Keratinocyte (primary cell): ENCODE measurements around the gene NR6A1. TPM values are rescaled to one million over a fixed set of nuclear protein-coding genes. Genes with fewer than 3 reads are reported as not detected.

Experiments
- DNase-seq: peaks from one replicate; pipeline ENCODE4 v3.0.0-alpha.2; 2011; ENCODE audit warnings: low read depth, missing footprints, low spot score
- FAIRE-seq: peaks from 2 replicates; lab custom pipeline; 2011; peaks lifted over from hg19 to GRCh38; lab: Jason Lieb, UNC
- H2AFZ ChIP-seq: 2 replicates; pipeline ENCODE4 v1.6.0; 2012; ENCODE audit warnings: low read length, control low read depth, inconsistent platforms; ENCODE audit not compliant: control insufficient read depth
- H3K27ac ChIP-seq: 2 replicates; pipeline ENCODE4 v1.5.1; 2011; ENCODE audit warnings: low read length; ENCODE audit not compliant: control insufficient read depth, insufficient read depth
- H3K27me3 ChIP-seq: 3 replicates; pipeline ENCODE4 v1.6.0; 2011; ENCODE audit warnings: low read length; ENCODE audit not compliant: control insufficient read depth, insufficient read depth; ENCODE audit errors: extremely low read depth
- H3K36me3 ChIP-seq, 2 experiments: 2 replicates in 1 of 2; 3 replicates in 1 of 2; pipeline ENCODE4 v1.5.1; 2011; ENCODE audit warnings: low read length in 2 of 2, mild to moderate bottlenecking in 1 of 2; ENCODE audit not compliant: control insufficient read depth in 2 of 2, insufficient read depth in 2 of 2; ENCODE audit errors: extremely low read depth in 1 of 2
- H3K4me1 ChIP-seq: 3 replicates; pipeline ENCODE4 v1.5.1; 2011; ENCODE audit warnings: low read length; ENCODE audit not compliant: control insufficient read depth, insufficient read depth; ENCODE audit errors: extremely low read depth
- H3K4me2 ChIP-seq: 3 replicates; pipeline ENCODE4 v1.6.0; 2011; ENCODE audit warnings: low read depth, low read length; ENCODE audit not compliant: control insufficient read depth, insufficient read depth; ENCODE audit errors: extremely low read depth
- H3K4me3 ChIP-seq, 3 experiments: fragments of 200-600 bp in 1 of 3; sonication (generic) in 1 of 3; 2 replicates in 2 of 3; 3 replicates in 1 of 3; pipeline ENCODE4 v1.5.1; 2011 to 2016; ENCODE audit warnings: low read length in 3 of 3, mild to moderate bottlenecking in 3 of 3, control low read depth in 2 of 3, inconsistent platforms in 1 of 3, low read depth in 1 of 3, mixed read lengths in 1 of 3, mixed run types in 1 of 3, moderate library complexity in 1 of 3; ENCODE audit not compliant: control insufficient read depth in 2 of 3, insufficient read depth in 2 of 3; ENCODE audit errors: extremely low read depth in 1 of 3
- H3K79me2 ChIP-seq: 2 replicates; pipeline ENCODE4 v1.6.0; 2012; ENCODE audit warnings: low read length; ENCODE audit not compliant: control insufficient read depth, insufficient read depth
- H3K9ac ChIP-seq: 3 replicates; pipeline ENCODE4 v1.6.0; 2011; ENCODE audit warnings: low read length; ENCODE audit not compliant: control insufficient read depth, insufficient read depth; ENCODE audit errors: extremely low read depth
- H3K9me1 ChIP-seq: 3 replicates; pipeline ENCODE4 v1.6.0; 2011; ENCODE audit warnings: low read length; ENCODE audit not compliant: control insufficient read depth, insufficient read depth; ENCODE audit errors: extremely low read depth
- H3K9me3 ChIP-seq: 2 replicates; pipeline ENCODE4 v1.5.1; 2012; ENCODE audit warnings: low read depth, low read length; ENCODE audit not compliant: control insufficient read depth
- H4K20me1 ChIP-seq: 3 replicates; pipeline ENCODE4 v1.6.0; 2011; ENCODE audit warnings: low read length; ENCODE audit not compliant: control insufficient read depth, insufficient read depth; ENCODE audit errors: extremely low read depth
- CTCF ChIP-seq, 3 experiments: IDR thresholded peaks in 1 of 3; conservative IDR thresholded peaks in 1 of 3; optimal IDR thresholded peaks in 1 of 3; 2 replicates in 2 of 3; 3 replicates in 1 of 3; pipeline versions ENCODE3 to v1.5.1; 2011; ENCODE audit warnings: low read length in 3 of 3, mild to moderate bottlenecking in 3 of 3, moderate library complexity in 2 of 3, control low read depth in 1 of 3, inconsistent platforms in 1 of 3; ENCODE audit not compliant: insufficient read depth in 2 of 3; ENCODE audit errors: extremely low read depth in 1 of 3
- EZH2 ChIP-seq: IDR thresholded peaks from one replicate; pipeline ENCODE4 v1.6.1; 2012; ENCODE audit warnings: inconsistent platforms, mild to moderate bottlenecking, low read length, moderate library complexity
- dilution Hi-C: fragments of 300-500 bp; cut with MboI; formaldehyde crosslinking; loops from one replicate; pipeline ENCODE4 v1.7.0; 2020; ENCODE audit warnings: low sequenced_read_pairs; ENCODE audit not compliant: extremely low pct_ligation_motif_present
- polyA plus RNA-seq, 5 experiments: library from polyadenylated mRNA; depleted of rRNA in 3 of 5; stranded (reverse) in 3 of 5; stranded (forward) in 1 of 5; unstranded in 1 of 5; fragments of >200 nt; gene quantifications; 1 replicate in 1 of 5; 2 replicates in 3 of 5; 3 replicates in 1 of 5; pipeline versions ENCODE4 v1.2.1 to v1.2.3, GENCODE V29; 2011 to 2012; ENCODE audit warnings: missing spikeins in 2 of 5, low read depth in 1 of 5, low replicate concordance in 1 of 5

Gene NR6A1
- polyA plus RNA-seq, 1 donor (not counting 4 experiments of a cell fraction or from before 2014, with no cell fraction given), result 1.8 TPM

- Histone ChIP-seq H3K36me3 (no peaks in the 10 kb centered on the region), H3K9me1 (no peaks in the 10 kb centered on the region), H4K20me1 (no peaks in the 10 kb centered on the region), H3K4me2 (no peak overlapping the region), H3K4me1 (peaks cover 58% of the 10 kb centered on the region), H3K4me3 (no peak overlapping the region), H3K79me2 (no peaks in the 10 kb centered on the region), H3K9ac (no peak overlapping the region), H2AFZ (no peak overlapping the region), H3K27me3 (no peaks in the 10 kb centered on the region), H3K27ac (no peak overlapping the region), H3K9me3 (no peaks in the 10 kb centered on the region)
- TF ChIP-seq CTCF (optimal IDR thresholded peaks at IDR 0.05 in 1 of 3, IDR thresholded peaks at IDR 0.05 in 1 of 3, conservative IDR thresholded peaks at IDR 0.05 in 1 of 3; ENCODE audit: extremely low read depth in 1 of 3, insufficient read depth in 2 of 3, low read length in 3 of 3), result no peak
- TF ChIP-seq EZH2, result no peak
- FAIRE-seq (no peak), DNase-seq (no peak)
- dilution Hi-C loops, result no loop called here
Observed at GRCh38 chr9:124809741-124810500, 38.8 kb upstream of the NR6A1 start.

GRCh38 chr9:124809211-124809610 lies 38.1 kb upstream of the NR6A1 start:
- dilution Hi-C loops, result no loop called here

More at GRCh38 chr9:124809211-124809610, 38.1 kb upstream of the NR6A1 start:
- no peak overlapping the region for H2AFZ ChIP-seq
- no peaks in the 10 kb centered on the region for H4K20me1 ChIP-seq
- no peak overlapping the region for H3K4me2 ChIP-seq
- FAIRE-seq (no peak), DNase-seq (no peak)
- H3K4me1 ChIP-seq, result peaks cover 55% of the 10 kb centered on the region
- H3K4me3 ChIP-seq, result no peak overlapping the region
- no peaks in the 10 kb centered on the region for H3K79me2 ChIP-seq
- no peaks in the 10 kb centered on the region for H3K9me1 ChIP-seq
- H3K27ac ChIP-seq, result no peak overlapping the region
- H3K9ac ChIP-seq, result no peak overlapping the region
- no peaks in the 10 kb centered on the region for H3K27me3 ChIP-seq
- no peaks in the 10 kb centered on the region for H3K9me3 ChIP-seq
- no peak for TF ChIP-seq EZH2
- TF ChIP-seq CTCF (optimal IDR thresholded peaks at IDR 0.05 in 1 of 3, IDR thresholded peaks at IDR 0.05 in 1 of 3, conservative IDR thresholded peaks at IDR 0.05 in 1 of 3; ENCODE audit: extremely low read depth in 1 of 3, insufficient read depth in 2 of 3, low read length in 3 of 3), result no peak
- H3K36me3 ChIP-seq, result no peaks in the 10 kb centered on the region
